Activated CD8-positive, alpha-beta memory T cell treated with anti-CD3 and anti-CD28 coated beads, Interleukin-2, amount 50 U/mL, for 1 hour (primary cell): ENCODE measurements around the gene TEN1.

Experiments used
- DNase-seq: peaks from one replicate; pipeline ENCODE4 v3.0.0-alpha.2; 2020; ENCODE audit errors: extremely low read depth

TEN1 gene

DNA sequence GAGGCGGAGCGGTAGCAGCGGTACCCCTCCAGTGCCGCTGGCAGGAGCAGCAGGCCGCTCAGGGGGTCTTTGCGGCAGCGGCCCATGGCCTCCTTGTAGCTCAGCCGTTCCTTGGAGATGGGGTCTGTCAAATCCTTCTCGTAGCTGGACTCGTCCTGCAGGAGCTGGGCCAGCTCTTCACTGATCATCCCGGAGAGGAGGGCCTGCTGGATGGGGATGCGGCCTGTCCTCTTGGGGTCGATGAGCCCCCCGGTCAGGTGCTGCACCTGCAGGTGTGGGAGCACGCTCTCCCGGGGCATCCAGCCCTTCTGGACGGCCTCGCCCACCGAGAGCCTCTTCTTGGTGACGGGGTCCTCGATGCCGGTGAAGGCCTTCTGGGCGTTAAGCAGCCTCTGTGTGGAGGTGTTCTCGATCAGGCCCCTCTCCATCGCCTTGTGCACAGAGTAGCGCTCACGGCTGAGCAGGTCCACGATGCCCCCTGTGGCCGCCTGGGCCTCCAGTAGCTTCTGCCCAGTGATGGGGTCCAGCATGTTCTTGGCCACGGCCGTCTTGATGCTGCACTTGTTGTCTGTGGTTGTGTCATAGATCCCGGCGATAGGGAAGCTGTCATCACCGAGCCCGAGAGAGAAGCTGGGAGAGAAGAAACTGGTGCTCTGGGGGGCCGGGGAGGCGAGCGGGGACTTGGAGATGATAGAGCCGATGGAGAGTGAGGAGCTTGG, 28.2 kb downstream of the TEN1 start:
- no peak for DNase-seq

DNA sequence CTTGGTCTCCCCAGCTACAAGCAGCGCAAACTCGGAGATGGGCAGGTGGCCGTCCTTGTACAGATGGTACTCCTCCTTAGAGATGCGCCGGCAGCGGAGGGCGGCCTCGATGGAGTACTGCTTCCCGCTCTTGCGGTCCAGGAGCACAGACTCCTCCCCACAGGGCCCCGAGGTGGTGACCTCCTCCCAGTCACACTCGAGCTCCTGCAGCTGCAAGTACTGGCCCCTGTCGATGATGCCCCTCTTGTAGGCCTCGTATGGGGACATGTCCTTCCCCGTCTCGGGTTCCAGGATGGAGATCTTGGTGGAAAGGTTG, 28.8 kb downstream of the TEN1 start:
- no peak for DNase-seq

DNA sequence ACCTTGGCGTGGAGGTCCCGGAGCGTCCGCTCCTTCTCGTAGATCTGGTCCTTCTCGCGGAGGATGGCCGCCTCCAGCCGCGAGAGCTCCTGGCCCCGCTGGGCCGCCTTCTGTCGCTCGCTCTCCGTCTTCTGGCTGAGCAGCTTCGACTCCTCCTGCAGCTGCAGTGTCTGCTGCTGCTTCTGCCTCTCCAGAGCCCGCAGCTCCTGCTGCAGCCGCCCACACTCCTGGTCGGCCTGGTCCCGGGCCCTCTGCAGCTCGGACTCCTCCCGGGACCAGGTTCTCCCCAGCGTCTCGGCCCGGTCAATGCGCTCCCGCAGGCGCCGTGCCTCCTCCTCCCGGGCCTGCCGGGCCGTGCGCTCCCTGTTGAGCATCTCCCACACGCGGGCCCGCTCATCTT, 29.2 kb downstream of the TEN1 start:
- DNase-seq, result no peak

- no peak for DNase-seq
Measured at GRCh38 chr17:76008630-76009425, 29.8 kb downstream of the TEN1 start.

GRCh38 chr17:76009447-76009846, 30.4 kb downstream of the TEN1 start:
- no peak for DNase-seq

GRCh38 chr17:76009969-76010661, 31.1 kb downstream of the TEN1 start:
- DNase-seq, result no peak

DNA sequence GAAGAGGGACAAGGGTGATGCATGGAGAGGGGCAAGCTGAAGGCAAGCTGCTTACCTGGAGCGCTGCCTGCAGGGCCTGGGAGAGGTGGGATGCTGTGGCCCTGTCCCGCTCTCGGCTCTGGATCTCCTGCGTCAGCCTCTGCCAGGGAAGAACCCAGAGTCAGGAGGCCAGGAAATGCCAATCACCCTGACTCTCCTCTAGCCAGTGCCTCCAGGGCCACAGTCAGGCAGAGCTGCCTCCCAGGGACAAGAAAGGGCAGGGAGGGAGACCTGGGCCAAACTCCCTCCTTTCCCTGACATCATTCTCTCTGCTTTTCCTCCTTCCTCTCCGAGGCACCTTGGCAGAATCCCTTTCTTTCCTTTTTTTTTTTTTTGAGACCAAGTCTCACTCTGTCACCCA, 32.9 kb downstream of the TEN1 start:
- DNase-seq, result no peak

DNA sequence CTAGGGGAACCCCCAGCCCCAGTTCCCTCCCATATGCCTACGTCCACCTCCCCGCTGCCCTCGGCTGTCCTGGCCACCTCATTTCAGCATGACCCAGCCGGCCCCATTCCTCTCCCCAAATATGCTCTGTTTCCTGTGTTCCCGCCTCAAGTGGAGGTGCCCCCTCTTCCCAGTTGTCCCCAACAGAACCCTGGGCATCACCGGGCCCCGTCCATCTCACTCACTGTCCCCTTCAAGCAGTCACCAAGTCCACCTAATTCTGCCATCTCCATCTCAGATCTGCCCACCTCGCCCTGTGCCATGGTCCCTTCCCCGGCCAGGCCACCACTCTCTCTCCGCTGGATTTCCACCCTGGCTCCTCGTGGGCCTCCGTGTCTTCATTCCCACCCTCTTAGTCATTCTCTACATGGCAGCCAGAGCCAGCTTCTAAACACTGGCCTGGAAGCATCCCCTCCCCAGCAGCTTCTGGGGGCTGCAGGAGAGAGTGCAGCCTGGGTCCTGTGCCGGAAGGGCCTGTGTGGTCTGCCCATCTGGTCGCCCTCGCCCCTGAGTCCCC, 34.4 kb downstream of the TEN1 start:
- no peak for DNase-seq

GRCh38 chr17:76014100-76014924, 35.3 kb downstream of the TEN1 start:
- peak; percentile 56 for DNase-seq

DNA sequence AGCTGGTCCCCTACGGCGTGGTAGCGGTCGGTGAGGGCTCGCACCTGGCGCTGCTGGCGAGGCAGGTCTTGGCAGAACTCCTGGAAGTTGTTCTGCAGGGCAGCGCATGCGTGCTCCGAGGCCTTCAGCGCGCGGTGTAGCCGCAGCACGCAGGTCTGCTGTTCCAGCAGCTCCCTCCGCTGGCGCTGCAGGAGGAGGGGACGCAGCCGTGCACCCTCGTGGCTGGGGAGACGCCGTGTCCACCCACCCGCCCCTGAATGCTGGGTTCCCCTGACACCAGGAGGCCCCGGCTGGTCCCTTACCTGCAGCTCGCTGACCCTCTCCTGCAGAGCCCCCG, 35.9 kb downstream of the TEN1 start:
- no peak for DNase-seq

DNA sequence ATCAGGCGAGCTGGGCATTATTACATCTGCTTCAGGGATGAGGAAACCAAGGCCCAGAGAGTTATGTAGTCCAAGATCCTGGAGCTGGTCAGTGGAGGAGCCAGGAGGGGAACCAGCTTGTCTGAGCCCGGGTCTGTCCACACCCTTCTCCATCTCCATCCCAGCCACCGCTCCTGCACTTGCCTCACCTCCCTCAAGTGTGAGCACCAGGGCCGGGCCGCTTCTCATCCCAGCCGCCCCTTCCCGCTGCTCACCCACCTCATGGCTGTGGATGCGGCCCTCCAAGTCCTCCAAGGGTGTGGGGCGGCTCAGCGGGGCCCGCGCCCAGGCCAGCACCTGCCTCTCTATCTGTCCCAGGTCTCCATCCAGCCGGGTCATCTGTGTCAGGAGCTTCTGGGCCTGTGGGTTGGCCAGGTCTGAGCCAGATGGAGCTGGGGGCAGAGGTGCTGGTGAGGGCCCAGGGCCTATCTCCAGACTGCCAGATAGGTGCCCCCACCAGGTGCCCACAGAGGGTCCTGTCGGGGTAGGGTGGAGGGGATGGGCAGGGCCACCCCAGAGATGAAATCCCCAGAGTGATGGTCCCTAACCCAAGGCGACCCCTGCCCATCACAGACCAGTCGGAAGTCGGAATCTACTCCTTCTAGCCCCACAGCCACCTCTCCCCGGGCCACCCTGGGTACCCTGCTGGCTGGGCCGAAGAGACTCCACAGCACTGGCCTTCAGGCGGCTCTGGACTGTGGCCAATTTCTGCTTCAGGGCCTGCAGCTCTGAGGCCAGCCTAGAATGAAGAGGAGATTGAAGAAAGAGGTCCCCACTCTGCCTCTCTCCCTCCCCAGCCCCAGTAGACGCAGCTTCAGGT, 38.7 kb downstream of the TEN1 start:
- DNase-seq, result no peak

DNA sequence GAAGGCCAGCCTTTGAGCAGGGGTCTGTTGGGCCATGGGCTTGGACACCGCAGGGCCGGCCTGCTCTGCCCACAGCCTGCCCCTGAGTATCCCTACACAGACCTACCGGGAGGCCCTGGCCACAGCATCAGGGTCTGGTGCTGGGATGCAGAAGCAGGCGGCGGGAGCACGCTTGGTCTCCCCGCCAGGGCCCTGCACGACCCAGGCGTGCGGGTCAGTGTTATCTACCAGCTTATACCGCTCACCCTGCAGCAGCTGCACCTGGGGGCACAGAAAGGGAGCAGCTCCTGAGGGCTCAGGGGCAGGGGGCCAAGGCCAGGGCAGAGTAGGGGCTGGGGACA, 39.3 kb downstream of the TEN1 start:
- DNase-seq, result no peak

DNA sequence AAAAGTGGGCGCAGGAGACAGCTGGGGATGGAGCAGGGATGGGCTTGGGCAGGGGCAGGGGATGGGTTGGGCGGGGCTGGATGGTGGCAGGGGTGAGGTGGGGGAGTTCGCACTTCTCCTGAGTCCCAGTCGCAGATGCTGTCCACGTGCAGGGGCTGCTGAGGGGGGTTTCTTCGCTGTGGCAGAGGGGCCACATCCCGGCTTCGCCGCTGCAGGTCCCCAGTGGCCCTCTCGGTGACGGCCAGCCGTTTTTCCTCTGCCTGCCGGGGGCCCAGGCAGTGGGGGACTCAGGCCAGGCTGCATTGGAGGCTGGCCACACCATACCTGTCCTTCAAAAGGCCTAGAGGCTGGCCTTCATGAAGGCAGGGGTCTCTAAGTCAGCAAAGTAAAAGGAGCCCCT, 39.8 kb downstream of the TEN1 start:
- DNase-seq, result no peak

DNA sequence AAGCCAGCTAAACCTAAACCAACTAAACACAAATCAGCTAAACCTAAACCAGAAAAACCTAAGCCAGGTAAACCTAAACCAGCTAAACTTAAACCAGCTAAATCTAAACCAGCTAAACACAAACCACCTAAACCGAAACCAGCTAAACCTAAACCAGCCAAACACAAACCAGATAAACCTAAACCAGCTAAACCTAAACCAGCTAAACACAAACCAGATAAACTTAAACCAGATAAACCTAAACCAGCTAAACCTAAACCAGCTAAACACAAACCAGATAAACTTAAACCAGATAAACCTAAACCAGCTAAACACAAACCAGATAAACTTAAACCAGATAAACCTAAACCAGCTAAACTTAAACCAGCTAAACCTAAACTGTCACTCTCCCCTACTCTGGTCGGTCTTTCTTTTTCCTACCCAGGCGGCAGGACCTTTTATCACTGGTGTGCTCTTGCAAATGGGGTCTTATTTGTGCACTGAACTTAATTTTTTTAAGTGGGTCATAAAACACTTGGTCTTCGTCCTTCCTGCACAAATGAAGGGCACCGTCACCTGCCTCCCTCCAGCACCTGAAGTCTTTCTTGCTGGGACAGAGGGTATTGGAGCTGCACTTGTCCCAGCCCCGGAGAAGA, 40.9 kb downstream of the TEN1 start:
- no peak for DNase-seq

GRCh38 chr17:76022285-76022684, 43.2 kb downstream of the TEN1 start:
- DNase-seq, result no peak

- DNase-seq, result no peak
Measured at GRCh38 chr17:76022973-76023899, 44.2 kb downstream of the TEN1 start.

DNA sequence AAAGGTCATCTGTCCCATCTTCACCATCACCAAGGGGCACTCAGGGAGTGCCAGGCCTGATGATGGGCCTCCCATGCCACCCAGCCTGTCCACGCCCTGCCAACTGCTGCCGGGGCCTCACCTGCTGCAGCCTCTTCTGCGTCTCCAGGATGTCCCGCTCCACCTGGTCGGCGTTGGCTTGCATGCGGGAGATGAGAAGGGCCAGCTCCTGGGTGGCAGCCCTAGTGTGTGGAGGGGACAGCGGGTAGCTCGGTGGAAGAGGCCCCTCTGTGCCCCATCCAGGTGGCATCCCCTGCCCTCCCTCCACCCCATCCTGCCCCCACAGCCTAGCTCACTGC, 44.8 kb downstream of the TEN1 start:
- no peak for DNase-seq

DNA sequence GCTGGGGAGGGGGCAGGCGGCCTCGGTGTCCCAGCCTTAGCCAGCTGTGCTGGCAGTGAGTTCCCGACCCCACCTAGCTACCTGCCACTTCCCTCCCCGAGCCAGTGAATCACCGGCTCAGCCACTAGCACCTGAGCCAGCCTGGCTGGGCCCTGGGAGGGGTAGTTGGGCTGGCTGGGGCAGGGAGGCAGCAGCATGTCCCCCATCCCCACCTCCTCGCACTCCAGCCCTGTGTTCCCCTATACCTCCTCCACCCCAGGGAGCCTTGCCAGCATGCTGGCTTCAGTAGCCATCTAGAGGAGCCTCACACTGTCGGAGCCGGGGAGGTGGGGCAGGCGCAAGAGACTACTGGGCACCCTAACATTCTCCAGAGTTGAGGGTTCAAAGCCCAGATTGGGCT, 45.3 kb downstream of the TEN1 start:
- no peak for DNase-seq

GRCh38 chr17:76025294-76025693, 46.3 kb downstream of the TEN1 start:
- DNase-seq, result no peak

GRCh38 chr17:76026714-76027158, 47.7 kb downstream of the TEN1 start:
- DNase-seq, result no peak
